ENCODE data around the gene SEMA4F.
A peak's percentile ranks its signal among the peaks of the same experiment; 100 is the strongest.

SEMA4F gene

DNA sequence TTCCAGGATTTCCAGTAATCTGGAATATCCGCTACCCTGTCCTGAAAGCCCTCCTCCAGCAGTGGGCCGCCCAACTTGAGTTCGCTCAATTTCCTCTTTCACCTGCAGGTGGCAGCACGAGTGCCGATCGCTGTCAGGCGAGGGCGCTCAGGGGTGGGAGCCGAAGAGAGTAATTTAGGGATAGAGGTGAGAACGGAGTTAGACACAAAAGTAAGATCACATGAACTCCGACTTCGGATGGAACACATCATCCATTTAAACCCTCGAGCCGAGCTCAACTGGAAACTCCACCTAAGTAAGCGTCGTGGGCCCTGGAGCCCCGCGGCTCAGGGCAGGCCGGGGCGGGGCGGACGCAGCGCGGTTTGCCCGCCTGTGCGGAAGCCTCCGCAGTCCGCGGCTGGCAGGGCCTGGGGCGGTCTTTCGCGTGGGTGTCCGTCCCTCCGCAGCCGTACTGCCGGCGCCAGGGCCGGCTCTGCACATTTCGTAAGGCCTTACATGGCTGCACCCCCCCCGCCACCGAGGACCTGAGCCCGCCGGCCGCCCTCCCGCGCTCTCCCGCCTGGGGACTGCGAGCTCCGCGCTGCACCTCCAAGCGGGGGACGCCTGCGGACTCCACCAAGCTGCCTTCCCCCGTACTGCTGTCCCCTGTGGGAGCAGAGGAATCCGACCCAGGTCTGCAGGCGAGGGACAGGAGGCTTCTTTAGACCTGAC lies 61.2 kb downstream of the SEMA4F start:
- TF ChIP-seq, protein P1, sequence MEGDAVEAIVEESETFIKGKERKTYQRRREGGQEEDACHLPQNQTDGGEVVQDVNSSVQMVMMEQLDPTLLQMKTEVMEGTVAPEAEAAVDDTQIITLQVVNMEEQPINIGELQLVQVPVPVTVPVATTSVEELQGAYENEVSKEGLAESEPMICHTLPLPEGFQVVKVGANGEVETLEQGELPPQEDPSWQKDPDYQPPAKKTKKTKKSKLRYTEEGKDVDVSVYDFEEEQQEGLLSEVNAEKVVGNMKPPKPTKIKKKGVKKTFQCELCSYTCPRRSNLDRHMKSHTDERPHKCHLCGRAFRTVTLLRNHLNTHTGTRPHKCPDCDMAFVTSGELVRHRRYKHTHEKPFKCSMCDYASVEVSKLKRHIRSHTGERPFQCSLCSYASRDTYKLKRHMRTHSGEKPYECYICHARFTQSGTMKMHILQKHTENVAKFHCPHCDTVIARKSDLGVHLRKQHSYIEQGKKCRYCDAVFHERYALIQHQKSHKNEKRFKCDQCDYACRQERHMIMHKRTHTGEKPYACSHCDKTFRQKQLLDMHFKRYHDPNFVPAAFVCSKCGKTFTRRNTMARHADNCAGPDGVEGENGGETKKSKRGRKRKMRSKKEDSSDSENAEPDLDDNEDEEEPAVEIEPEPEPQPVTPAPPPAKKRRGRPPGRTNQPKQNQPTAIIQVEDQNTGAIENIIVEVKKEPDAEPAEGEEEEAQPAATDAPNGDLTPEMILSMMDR (IDR thresholded peaks at IDR 0.05; ENCODE audit: low read depth, low read length, missing control alignments), result peak; percentile 94
- Histone ChIP-seq H3K4me3 (ENCODE audit: low read depth, low read length) (peak overlapping the region; percentile 53), H3K27ac (no peak overlapping the region), H3K36me3 (replicated peaks) (no peaks in the 10 kb centered on the region), H3K27me3 (replicated peaks) (no peaks in the 10 kb centered on the region)
- in situ Hi-C loops (cut with HindIII; ENCODE audit: low pct_ligation_motif_present, low sequenced_read_pairs), result no loop called here
- peak; percentile 69 for DNase-seq

DNA sequence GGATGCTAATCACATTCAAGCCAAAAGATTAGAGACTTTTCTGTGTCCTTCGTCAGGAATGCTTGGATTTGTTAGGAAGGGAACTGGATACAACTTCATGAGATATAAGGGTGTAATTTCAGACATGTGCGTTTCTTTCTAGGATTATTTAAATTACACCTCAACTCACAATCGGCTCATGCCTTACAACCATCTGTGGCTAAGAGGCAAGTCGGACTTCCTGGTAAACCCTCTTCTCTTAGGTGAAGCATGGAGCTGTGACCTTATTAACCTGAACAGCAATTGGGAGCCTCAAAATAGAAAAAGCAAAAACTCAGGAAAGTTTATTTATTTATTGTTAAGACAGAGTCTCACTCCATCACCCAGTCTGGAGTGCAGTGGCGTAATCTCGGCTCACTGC lies 61.8 kb downstream of the SEMA4F start:
- H3K27me3 ChIP-seq (replicated peaks), result no peaks in the 10 kb centered on the region
- peak overlapping the region; percentile 53 for H3K4me3 ChIP-seq (ENCODE audit: low read depth, low read length)
- TF ChIP-seq, protein P1 (IDR thresholded peaks at IDR 0.05; ENCODE audit: low read depth, low read length, missing control alignments), result no peak
- no peak overlapping the region for H3K27ac ChIP-seq
- in situ Hi-C loops (cut with HindIII; ENCODE audit: low pct_ligation_motif_present, low sequenced_read_pairs), result no loop called here
- DNase-seq, result no peak
- H3K36me3 ChIP-seq (replicated peaks), result no peaks in the 10 kb centered on the region

DNA sequence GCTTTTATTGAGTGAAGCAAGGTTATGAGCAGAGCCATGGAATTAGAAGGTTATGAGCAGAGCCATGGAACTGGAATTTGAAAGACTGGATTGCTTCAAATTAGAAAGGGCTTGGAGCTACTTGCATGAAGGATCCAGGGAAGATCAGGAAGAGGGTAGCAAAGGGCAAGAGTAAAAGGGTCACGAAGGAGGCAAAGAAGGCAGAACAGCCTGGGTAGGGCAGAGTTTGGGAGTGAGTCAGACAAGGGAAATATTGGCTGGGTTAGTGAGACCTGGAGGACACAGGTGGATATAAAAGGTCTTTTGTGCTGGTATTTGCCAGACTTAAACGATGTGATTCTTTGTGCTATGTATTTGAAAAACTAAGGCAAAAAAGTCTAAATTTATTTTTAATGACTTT lies 65.0 kb downstream of the SEMA4F start:
- no peak overlapping the region for H3K27ac ChIP-seq
- no peaks in the 10 kb centered on the region for H3K27me3 ChIP-seq (replicated peaks)
- DNase-seq, result no peak
- no peak overlapping the region for H3K4me3 ChIP-seq (ENCODE audit: low read depth, low read length)
- TF ChIP-seq, protein P1 (IDR thresholded peaks at IDR 0.05; ENCODE audit: low read depth, low read length, missing control alignments), result no peak
- H3K36me3 ChIP-seq (replicated peaks), result no peaks in the 10 kb centered on the region
- in situ Hi-C loops (cut with HindIII; ENCODE audit: low pct_ligation_motif_present, low sequenced_read_pairs), result no loop called here

DNA sequence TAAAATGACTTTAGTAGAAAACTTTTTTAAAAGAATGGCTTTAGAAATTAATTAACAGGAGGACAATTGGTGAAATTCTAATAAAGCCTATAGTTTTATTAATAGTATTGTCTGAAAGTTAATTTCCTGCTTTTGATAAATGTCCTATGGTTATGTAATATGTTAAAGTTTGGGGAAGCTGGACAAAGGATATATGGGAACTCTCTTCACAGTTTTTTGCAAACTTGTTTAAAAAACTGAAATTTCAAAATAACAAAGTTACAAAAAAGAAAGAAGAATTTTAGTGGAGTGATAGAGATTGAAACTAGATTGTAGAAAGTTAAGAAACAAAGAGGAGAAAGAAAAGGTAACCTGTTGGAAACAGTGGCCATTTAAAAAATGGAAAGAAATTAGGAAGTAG lies 67.3 kb downstream of the SEMA4F start:
- Histone ChIP-seq H3K27me3 (replicated peaks) (no peaks in the 10 kb centered on the region), H3K36me3 (replicated peaks) (no peaks in the 10 kb centered on the region), H3K4me3 (ENCODE audit: low read depth, low read length) (no peak overlapping the region), H3K27ac (no peak overlapping the region)
- in situ Hi-C loops (cut with HindIII; ENCODE audit: low pct_ligation_motif_present, low sequenced_read_pairs), result no loop called here
- no peak for DNase-seq
- TF ChIP-seq, protein P1 (IDR thresholded peaks at IDR 0.05; ENCODE audit: low read depth, low read length, missing control alignments), result no peak

DNA sequence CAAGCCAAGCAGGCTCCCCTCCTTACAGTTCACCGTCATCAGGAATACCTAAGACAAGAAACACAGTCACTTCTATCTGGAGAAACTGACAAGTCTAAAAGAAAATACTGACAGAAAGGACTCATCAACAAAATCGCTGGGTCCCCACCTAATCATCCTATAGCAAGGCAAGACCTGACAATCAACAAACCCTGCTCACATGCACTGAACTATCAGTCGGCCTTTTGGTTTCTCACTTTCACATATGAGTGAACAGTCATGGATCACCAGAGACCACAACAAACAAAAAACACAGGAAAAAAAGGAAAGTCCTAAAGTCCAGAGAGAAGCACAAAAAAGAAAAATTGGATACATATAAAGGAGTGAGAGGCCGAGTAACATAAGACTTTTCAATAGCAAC lies 70.4 kb downstream of the SEMA4F start:
- H3K27ac ChIP-seq, result no peak overlapping the region
- no peaks in the 10 kb centered on the region for H3K36me3 ChIP-seq (replicated peaks)
- TF ChIP-seq, protein P1 (IDR thresholded peaks at IDR 0.05; ENCODE audit: low read depth, low read length, missing control alignments), result no peak
- no peak overlapping the region for H3K4me3 ChIP-seq (ENCODE audit: low read depth, low read length)
- in situ Hi-C loops (cut with HindIII; ENCODE audit: low pct_ligation_motif_present, low sequenced_read_pairs), result no loop called here
- no peaks in the 10 kb centered on the region for H3K27me3 ChIP-seq (replicated peaks)
- no peak for DNase-seq

DNA sequence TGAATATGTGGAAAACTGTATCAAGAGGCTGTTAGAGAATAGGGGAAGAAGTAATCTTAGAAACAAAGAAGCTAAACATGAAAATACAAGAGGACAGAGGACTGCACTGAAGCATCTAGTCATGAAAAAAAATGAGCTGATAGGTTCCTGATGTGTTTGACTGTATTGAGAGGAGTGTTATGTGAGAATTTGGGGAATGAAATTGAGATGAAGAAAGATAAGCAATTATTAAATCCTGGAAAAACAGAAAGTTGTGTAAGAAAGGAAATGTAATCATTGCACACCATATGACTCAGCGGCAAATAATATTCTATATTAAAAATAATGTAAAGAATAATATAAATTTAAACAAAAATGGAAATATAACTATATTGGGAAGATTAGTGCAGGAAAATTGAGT lies 71.2 kb downstream of the SEMA4F start:
- TF ChIP-seq, protein P1 (IDR thresholded peaks at IDR 0.05; ENCODE audit: low read depth, low read length, missing control alignments), result no peak
- Histone ChIP-seq H3K27me3 (replicated peaks) (no peaks in the 10 kb centered on the region), H3K4me3 (ENCODE audit: low read depth, low read length) (no peak overlapping the region), H3K27ac (no peak overlapping the region), H3K36me3 (replicated peaks) (no peaks in the 10 kb centered on the region)
- in situ Hi-C loops (cut with HindIII; ENCODE audit: low pct_ligation_motif_present, low sequenced_read_pairs), result no loop called here
- no peak for DNase-seq
